GM12878 (cell line): ENCODE measurements around the gene GALNT17. TPM values are rescaled to one million over a fixed set of nuclear protein-coding genes. Genes with fewer than 3 reads are reported as not detected.
"Not testable (repeated sequence)": the region's sequence is repeated elsewhere in the genome, so short reads cannot be mapped to it uniquely, and the experiment has no call there.

ENCODE experiments used
- ATAC-seq: fragments of 200-7000 bp; cut with Tn5 transposase; 3 replicates; pipeline ENCODE4 v1.9.1; 2020; ENCODE audit warnings: mild to moderate bottlenecking, moderate library complexity
- BruUV-seq: library from RNA; stranded (reverse); fragments of 400-500 nt; replicated peaks from 2 replicates; lab custom pipeline; 2021; lab: Mats Ljungman, UMichigan
- CTCF ChIA-PET: fragments of 300-600 bp; sonication (Branson Sonifier 250); formaldehyde crosslinking; extraction: SDS; loops from one replicate; lab custom pipeline; 2021; ENCODE audit warnings: inconsistent platforms; lab: Yijun Ruan, JAX
- POLR2A ChIA-PET: fragments of 350-600 bp; formaldehyde crosslinking; extraction: SDS; loops from one replicate; lab custom pipeline; 2021; ENCODE audit warnings: inconsistent platforms; lab: Charles Lee
- RAD21 ChIA-PET: fragments of 300-600 bp; sonication (Branson Sonifier 250); formaldehyde crosslinking; loops from one replicate; lab custom pipeline; 2023; ENCODE audit warnings: antibody characterized with exemption; ENCODE audit not compliant: unreplicated experiment; lab: Charles Lee
- SMC1A ChIA-PET: fragments of 300-600 bp; sonication (Branson Sonifier 250); formaldehyde crosslinking; loops from one replicate; lab custom pipeline; 2023; ENCODE audit not compliant: unreplicated experiment, uncharacterized antibody; lab: Charles Lee
- DNase-seq: peaks from one replicate; pipeline ENCODE4 v3.0.0-alpha.2; 2011; ENCODE audit warnings: low read depth, low spot score
- FAIRE-seq: peaks from 3 replicates; lab custom pipeline; 2011; peaks lifted over from hg19 to GRCh38; lab: Jason Lieb, UNC
- H2AFZ ChIP-seq: 2 replicates; pipeline ENCODE4 v1.6.0; 2011; ENCODE audit warnings: low read depth, low read length, control low read depth; ENCODE audit not compliant: control insufficient read depth
- H3K27ac ChIP-seq: 2 replicates; pipeline ENCODE4 v1.5.1; 2011; ENCODE audit warnings: control low read depth; ENCODE audit not compliant: control insufficient read depth, insufficient read depth
- H3K27me3 ChIP-seq, 2 experiments: replicated peaks in 1 of 2; 2 replicates each; pipeline versions ENCODE4 v1.6.0 to v1.6.1; 2011; ENCODE audit warnings: low read length in 1 of 2; ENCODE audit not compliant: control insufficient read depth in 2 of 2, insufficient read depth in 2 of 2
- H3K36me3 ChIP-seq, 2 experiments: 2 replicates each; pipeline ENCODE4 v1.5.1; 2011; ENCODE audit warnings: low read length in 1 of 2; ENCODE audit not compliant: control insufficient read depth in 2 of 2, insufficient read depth in 2 of 2
- H3K4me1 ChIP-seq: 2 replicates; pipeline ENCODE4 v1.6.1; 2011; ENCODE audit warnings: mild to moderate bottlenecking, low read length, moderate library complexity, mixed read lengths; ENCODE audit not compliant: control insufficient read depth, insufficient read depth
- H3K4me2 ChIP-seq: 2 replicates; pipeline ENCODE4 v1.6.0; 2011; ENCODE audit warnings: control low read depth; ENCODE audit not compliant: control insufficient read depth, insufficient read depth
- H3K4me3 ChIP-seq: fragments of 200-600 bp; sonication (generic); 2 replicates; pipeline ENCODE4 v1.5.1; 2016
- H3K79me2 ChIP-seq: 2 replicates; pipeline ENCODE4 v1.6.0; 2011; ENCODE audit warnings: low read length; ENCODE audit not compliant: control insufficient read depth, insufficient read depth
- H3K9ac ChIP-seq: 2 replicates; pipeline ENCODE4 v1.8.0; 2011; ENCODE audit warnings: low read length, control low read depth, mixed read lengths; ENCODE audit not compliant: control insufficient read depth, insufficient read depth
- H3K9me3 ChIP-seq: replicated peaks from 3 replicates; pipeline ENCODE4 v1.5.1; 2011; ENCODE audit warnings: mild to moderate bottlenecking, low read length; ENCODE audit not compliant: control insufficient read depth, insufficient read depth
- H4K20me1 ChIP-seq: 2 replicates; pipeline ENCODE4 v1.6.0; 2011; ENCODE audit not compliant: control insufficient read depth, insufficient read depth
- CTCF ChIP-seq, 3 experiments: IDR thresholded peaks in 2 of 3; conservative IDR thresholded peaks in 1 of 3; 2 replicates each; pipeline ENCODE4 v1.5.1; 2011; ENCODE audit warnings: low read depth in 3 of 3, low read length in 3 of 3, mild to moderate bottlenecking in 3 of 3, control low read depth in 2 of 3, moderate library complexity in 2 of 3, inconsistent platforms in 1 of 3, mixed read lengths in 1 of 3; ENCODE audit not compliant: control insufficient read depth in 2 of 3, insufficient read depth in 1 of 3; ENCODE audit errors: extremely low read depth in 1 of 3
- IKZF1 ChIP-seq: fragments of 450-650 bp; conservative IDR thresholded peaks from 2 replicates; pipeline ENCODE4 v1.6.1; 2017; ENCODE audit warnings: antibody characterized with exemption, mild to moderate bottlenecking
- NBN ChIP-seq: fragments of 450-650 bp; IDR thresholded peaks from 2 replicates; pipeline ENCODE4 v1.6.1; 2016
- RAD21 ChIP-seq: IDR thresholded peaks from 2 replicates; pipeline ENCODE4 v1.6.1; 2011; ENCODE audit warnings: mild to moderate bottlenecking, low read depth, low read length, moderate library complexity; ENCODE audit not compliant: insufficient read depth
- SMC3 ChIP-seq: IDR thresholded peaks from 2 replicates; pipeline ENCODE4 v1.6.1; 2011; ENCODE audit warnings: low read length, improper control_type of control experiment, borderline replicate concordance
- YY1 ChIP-seq: IDR thresholded peaks from 2 replicates; pipeline ENCODE4 v1.6.1; 2011; ENCODE audit warnings: low read depth, mild to moderate bottlenecking, low read length
- WGBS: methylation state at CpG from one replicate; pipeline ENCODE4 v1.1.6; 2016; ENCODE audit warnings: low lambda C conversion rate; ENCODE audit not compliant: insufficient replicate concordance, insufficient coverage; ENCODE audit errors: missing lambda C conversion rate; 5-methylcytosine and 5-hydroxymethylcytosine counted together
- in situ Hi-C: fragments of 300-500 bp; cut with MboI; formaldehyde crosslinking; loops from 9 replicates; pipeline ENCODE4 v1.14.3; 2018; ENCODE audit warnings: mixed read lengths
- intact Hi-C: fragments of 100-400 bp; cut with micrococcal nuclease; formaldehyde crosslinking; loops from one replicate; pipeline ENCODE4 v1.14.2; 2022; ENCODE audit not compliant: unreplicated experiment
- polyA plus RNA-seq, 11 experiments: library from polyadenylated mRNA; depleted of rRNA in 4 of 11; unstranded in 6 of 11; stranded (reverse) in 5 of 11; fragments of >200 nt; fragmentation: Nextera tagmentation in 4 of 11; fragmentation: Illumina TruSeq in 1 of 11; extraction: Ambion mirVana in 4 of 11; extraction: Trizol in 1 of 11; gene quantifications; 1 replicate in 1 of 11; 2 replicates in 10 of 11; pipeline versions ENCODE4 v1.2.1 to v1.2.3, GENCODE V29; 2011 to 2016; ENCODE audit warnings: inconsistent platforms in 2 of 11, missing spikeins in 2 of 11, low read depth in 1 of 11
- total RNA-seq, 4 experiments: library from RNA; depleted of rRNA in 3 of 4; stranded (reverse); fragments of >200 nt in 3 of 4; fragmentation: Illumina TruSeq in 1 of 4; extraction: Trizol in 1 of 4; gene quantifications; 2 replicates each; pipeline versions ENCODE4 v1.2.1 to v1.2.3, GENCODE V29; 2013 to 2021
- TF ChIP-seq, protein P1 (sequence below): fragments of 450-650 bp; conservative IDR thresholded peaks from 2 replicates; pipeline ENCODE4 v1.6.1; 2017; ENCODE audit warnings: mild to moderate bottlenecking, moderate library complexity

The GALNT17 gene
- total and polyA plus RNA-seq, 10 of the 15 experiments (the other 5 are each of a cell fraction or from before 2014, with no cell fraction given): 0.12 to 0.15 TPM; not detected in 8

- FAIRE-seq: peak; percentile 92
- WGBS: 41% methylated on average over 7 of the region's 7 CpGs
- H3K27ac ChIP-seq: no peak overlapping the region
- H3K27me3 ChIP-seq: no peaks in the 10 kb centered on the region
- no peak overlapping the region for H3K4me3 ChIP-seq
- TF ChIP-seq IKZF1 (0 out of 2 replicates have a peak, but pooled peaks have one; percentile 12), SMC3 (peak; percentile 76), CTCF (IDR thresholded peaks at IDR 0.05 in 2 of 3, conservative IDR thresholded peaks at IDR 0.05 in 1 of 3; ENCODE audit: control insufficient read depth in 2 of 3, extremely low read depth in 1 of 3, insufficient read depth in 1 of 3, low read depth in 3 of 3, low read length in 3 of 3) (peak; percentile 72 to 84 (median 83); a peak in 5 of 6 replicates), NBN (no peak), RAD21 (peak; percentile 85), YY1 (0 out of 2 replicates have a peak, but pooled peaks have one; percentile 13)
- TF ChIP-seq, protein P1, sequence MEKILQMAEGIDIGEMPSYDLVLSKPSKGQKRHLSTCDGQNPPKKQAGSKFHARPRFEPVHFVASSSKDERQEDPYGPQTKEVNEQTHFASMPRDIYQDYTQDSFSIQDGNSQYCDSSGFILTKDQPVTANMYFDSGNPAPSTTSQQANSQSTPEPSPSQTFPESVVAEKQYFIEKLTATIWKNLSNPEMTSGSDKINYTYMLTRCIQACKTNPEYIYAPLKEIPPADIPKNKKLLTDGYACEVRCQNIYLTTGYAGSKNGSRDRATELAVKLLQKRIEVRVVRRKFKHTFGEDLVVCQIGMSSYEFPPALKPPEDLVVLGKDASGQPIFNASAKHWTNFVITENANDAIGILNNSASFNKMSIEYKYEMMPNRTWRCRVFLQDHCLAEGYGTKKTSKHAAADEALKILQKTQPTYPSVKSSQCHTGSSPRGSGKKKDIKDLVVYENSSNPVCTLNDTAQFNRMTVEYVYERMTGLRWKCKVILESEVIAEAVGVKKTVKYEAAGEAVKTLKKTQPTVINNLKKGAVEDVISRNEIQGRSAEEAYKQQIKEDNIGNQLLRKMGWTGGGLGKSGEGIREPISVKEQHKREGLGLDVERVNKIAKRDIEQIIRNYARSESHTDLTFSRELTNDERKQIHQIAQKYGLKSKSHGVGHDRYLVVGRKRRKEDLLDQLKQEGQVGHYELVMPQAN: no peak
- no TSS peak for BruUV-seq
- ChIA-PET RAD21 (interaction anchor here (0.9 kb wide), 1 partner anchor 879 kb away, joined by 3 read pairs; no protein-coding TSS in a partner anchor), CTCF (interaction anchor here (1.1 to 5.7 kb wide), 6 partner anchors 21 to 907 kb away, joined by 3 to 61 read pairs (median 4); no protein-coding TSS in a partner anchor), SMC1A (interaction anchor here (1.2 to 4.5 kb wide), 2 partner anchors 906 to 1050 kb away, joined by 3 to 21 read pairs; no protein-coding TSS in a partner anchor), POLR2A (no interaction called here)
- H3K9ac ChIP-seq: no peak overlapping the region
- no peaks in the 10 kb centered on the region for H3K4me1 ChIP-seq
- intact Hi-C loops: loop anchor here (10.0 kb wide), 1 partner anchor 1021 kb away; no protein-coding TSS in a partner anchor
- DNase-seq: no peak
- H3K9me3 ChIP-seq: no peaks in the 10 kb centered on the region
- H2AFZ ChIP-seq: no peak overlapping the region
- H3K79me2 ChIP-seq: no peaks in the 10 kb centered on the region
- in situ Hi-C loops: loop anchor here (5.0 to 25.0 kb wide), 2 partner anchors 879 to 1051 kb away; no protein-coding TSS in a partner anchor
- H4K20me1 ChIP-seq: no peaks in the 10 kb centered on the region
- ATAC-seq: peak; percentile 74
- H3K36me3 ChIP-seq: no peaks in the 10 kb centered on the region
- no peak overlapping the region for H3K4me2 ChIP-seq
Measured at GRCh38 chr7:71735961-71736556, 604.1 kb downstream of the GALNT17 start.

DNA sequence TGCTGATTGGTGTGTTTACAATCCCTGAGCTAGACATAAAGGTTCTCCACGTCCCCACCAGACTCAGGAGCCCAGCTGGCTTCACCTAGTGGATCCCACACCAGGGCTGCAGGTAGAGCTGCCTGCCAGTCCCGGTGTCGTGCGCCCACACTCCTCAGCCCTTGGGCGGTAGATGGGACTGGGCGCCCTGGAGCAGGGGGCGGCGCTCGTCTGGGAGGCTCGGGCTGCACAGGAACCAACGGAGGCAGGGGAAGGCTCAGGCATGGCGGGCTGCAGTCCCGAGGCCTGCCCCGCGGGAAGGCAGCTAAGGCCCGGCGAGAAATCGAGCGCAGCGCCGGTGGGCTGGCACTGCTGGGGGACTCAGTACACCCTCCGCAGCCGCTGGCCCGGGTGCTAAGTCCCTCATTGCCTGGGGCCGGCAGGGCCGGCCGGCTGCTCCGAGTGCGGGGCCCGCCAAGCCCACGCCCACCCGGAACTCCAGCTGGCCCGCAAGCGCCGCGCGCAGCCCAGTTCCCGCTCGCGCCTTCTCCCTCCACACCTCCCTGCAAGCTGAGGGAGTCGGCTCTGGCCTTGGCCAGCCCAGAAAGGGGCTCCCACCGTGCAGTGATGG, 606.1 kb downstream of the GALNT17 start:
- intact Hi-C loops (loop anchor here (10.0 kb wide), 1 partner anchor 1023 kb away; no protein-coding TSS in a partner anchor), in situ Hi-C loops (loop anchor here (5.0 to 25.0 kb wide), 2 partner anchors 881 to 1049 kb away; no protein-coding TSS in a partner anchor)
- H3K4me2 ChIP-seq, H4K20me1 ChIP-seq, H3K4me3 ChIP-seq, H2AFZ ChIP-seq, FAIRE-seq, BruUV-seq, H3K36me3 ChIP-seq, DNase-seq, POLR2A ChIA-PET, H3K9ac ChIP-seq, H3K4me1 ChIP-seq, ATAC-seq, H3K27ac ChIP-seq, RAD21 ChIA-PET, SMC1A ChIA-PET, H3K27me3 ChIP-seq, H3K9me3 ChIP-seq, H3K79me2 ChIP-seq: not testable (repeated sequence)
- CTCF ChIA-PET: interaction anchor here (0.9 to 5.7 kb wide), 2 partner anchors 882 to 909 kb away, joined by 3 to 61 read pairs; no protein-coding TSS in a partner anchor
- 45% methylated on average over 15 of the region's 42 CpGs for WGBS
